Caco-2 (cell line): ENCODE measurements around the gene N4BP2. TPM values are rescaled to one million over a fixed set of nuclear protein-coding genes. Genes with fewer than 3 reads are reported as not detected.
A peak's percentile ranks its signal among the peaks of the same experiment; 100 is the strongest.

Experiments used
- BruUV-seq: library from RNA; stranded (reverse); fragments of 400-500 nt; replicated peaks from 2 replicates; lab custom pipeline; 2021; lab: Mats Ljungman, UMichigan
- CTCF ChIA-PET: fragments of 300-600 bp; sonication (Branson Sonifier 250); formaldehyde crosslinking; loops from one replicate; lab custom pipeline; 2022; ENCODE audit warnings: antibody characterized with exemption; lab: Charles Lee
- POLR2A ChIA-PET: fragments of 300-600 bp; sonication (Branson Sonifier 250); formaldehyde crosslinking; loops from one replicate; lab custom pipeline; 2022; ENCODE audit warnings: antibody characterized with exemption; lab: Charles Lee
- DNase-seq, 2 experiments: peaks; one replicate each; pipeline versions ENCODE4 v3.0.0 to v3.0.0-alpha.2; 2020 to 2022
- H3K27me3 ChIP-seq: replicated peaks from 2 replicates; pipeline ENCODE4 v1.6.0; 2011; ENCODE audit warnings: low read length; ENCODE audit not compliant: control insufficient read depth, insufficient read depth
- H3K36me3 ChIP-seq: 2 replicates; pipeline ENCODE4 v1.5.1; 2011; ENCODE audit warnings: low read length; ENCODE audit not compliant: control insufficient read depth, insufficient read depth
- H3K4me1 ChIP-seq: fragments of 250-450 bp; sonication (Bioruptor Pico); 2 replicates; pipeline ENCODE4 v1.5.1; 2020; ENCODE audit warnings: mild to moderate bottlenecking
- H3K4me3 ChIP-seq: 2 replicates; pipeline ENCODE4 v1.5.1; 2011; ENCODE audit warnings: low read depth, mild to moderate bottlenecking, control low read depth, low read length
- H3K9me3 ChIP-seq: fragments of 250-450 bp; sonication (Bioruptor Pico); 2 replicates; pipeline ENCODE4 v1.5.1; 2020; ENCODE audit warnings: mild to moderate bottlenecking, moderate library complexity
- H3K27ac Mint-ChIP-seq: one replicate; pipeline ENCODE4 v1.8.0; 2022; ENCODE audit warnings: mixed read lengths; ENCODE audit not compliant: unreplicated experiment
- H3K27me3 Mint-ChIP-seq: one replicate; pipeline ENCODE4 v1.8.0; 2022; ENCODE audit warnings: mixed read lengths; ENCODE audit not compliant: insufficient read depth, unreplicated experiment
- H3K36me3 Mint-ChIP-seq: one replicate; pipeline ENCODE4 v1.8.0; 2022; ENCODE audit warnings: mild to moderate bottlenecking, mixed read lengths; ENCODE audit not compliant: insufficient read depth, unreplicated experiment
- H3K4me1 Mint-ChIP-seq: one replicate; pipeline ENCODE4 v1.8.0; 2022; ENCODE audit warnings: low read depth, mixed read lengths; ENCODE audit not compliant: unreplicated experiment
- H3K4me3 Mint-ChIP-seq: one replicate; pipeline ENCODE4 v1.8.0; 2022; ENCODE audit warnings: mild to moderate bottlenecking, moderate library complexity, mixed read lengths; ENCODE audit not compliant: unreplicated experiment
- H3K9me3 Mint-ChIP-seq: one replicate; pipeline ENCODE4 v1.8.0; 2022; ENCODE audit warnings: mixed read lengths; ENCODE audit not compliant: unreplicated experiment
- CTCF ChIP-seq, 2 experiments: fragments of 200-600 bp in 1 of 2; IDR thresholded peaks; 1 replicate in 1 of 2; 2 replicates in 1 of 2; pipeline versions ENCODE4 v1.5.1 to v1.8.0; 2011 to 2022; ENCODE audit warnings: antibody characterized with exemption in 1 of 2, control low read depth in 1 of 2, inconsistent platforms in 1 of 2, low read depth in 1 of 2, low read length in 1 of 2, mild to moderate bottlenecking in 1 of 2, moderate library complexity in 1 of 2; ENCODE audit not compliant: insufficient read depth in 1 of 2, severe bottlenecking in 1 of 2, unreplicated experiment in 1 of 2
- intact Hi-C: fragments of 100-400 bp; cut with micrococcal nuclease; formaldehyde crosslinking; loops from one replicate; pipeline ENCODE4 v1.10.0; 2022; ENCODE audit not compliant: unreplicated experiment
- total RNA-seq: library from RNA; stranded (reverse); gene quantifications from 2 replicates; pipeline ENCODE4 v1.2.3, GENCODE V29; 2022

N4BP2 gene
- total RNA-seq, 1 experiment from 2014 or later = 28.7 TPM

- Mint-ChIP-seq H3K4me1 (peaks cover 3% of the 10 kb centered on the region), H3K4me3 (no peak overlapping the region), H3K36me3 (peaks cover 23% of the 10 kb centered on the region), H3K27ac (no peak overlapping the region), H3K9me3 (no peaks in the 10 kb centered on the region), H3K27me3 (no peaks in the 10 kb centered on the region)
- H3K4me3 ChIP-seq = no peak overlapping the region
- H3K9me3 ChIP-seq = no peaks in the 10 kb centered on the region
- intact Hi-C loops = no loop called here
- POLR2A ChIA-PET = no interaction called here
- no TSS peak for BruUV-seq
- H3K36me3 ChIP-seq = no peaks in the 10 kb centered on the region
- peaks cover 5% of the 10 kb centered on the region; the same call in 1 of the 2 replicates for H3K4me1 ChIP-seq
- no peak for DNase-seq
- no peaks in the 10 kb centered on the region for H3K27me3 ChIP-seq
- CTCF ChIA-PET = no interaction called here
- TF ChIP-seq CTCF (IDR thresholded peaks at IDR 0.05; ENCODE audit: insufficient read depth in 1 of 2, low read depth in 1 of 2, low read length in 1 of 2, severe bottlenecking in 1 of 2, unreplicated experiment in 1 of 2) = no peak
These were observed 3.5 kb upstream of the N4BP2 start for GRCh38 chr4:40053161-40053560.

GRCh38 chr4:40055511-40055862, 1.2 kb upstream of the N4BP2 start:
- CTCF ChIA-PET = interaction anchor here (0.9 to 1.0 kb wide), 2 partner anchors 9 to 358 kb away, joined by 5 to 8 read pairs; partner anchors contain the start of gene UBE2K
- Mint-ChIP-seq H3K27ac (peak overlapping the region; percentile 93), H3K9me3 (no peaks in the 10 kb centered on the region), H3K4me1 (peaks cover 13% of the 10 kb centered on the region), H3K27me3 (no peaks in the 10 kb centered on the region), H3K36me3 (peaks cover 34% of the 10 kb centered on the region), H3K4me3 (peak overlapping the region; percentile 92)
- no peak for TF ChIP-seq CTCF (IDR thresholded peaks at IDR 0.05; ENCODE audit: insufficient read depth in 1 of 2, low read depth in 1 of 2, low read length in 1 of 2, severe bottlenecking in 1 of 2, unreplicated experiment in 1 of 2)
- peak overlapping the region; percentile 74 for H3K4me3 ChIP-seq
- H3K27me3 ChIP-seq = no peaks in the 10 kb centered on the region
- DNase-seq = no peak
- intact Hi-C loops = loop anchor here (1.0 to 5.0 kb wide), 3 partner anchors 9 to 358 kb away; partner anchors contain the start of gene UBE2K
- POLR2A ChIA-PET = interaction anchor here (0.6 to 1.7 kb wide), 6 partner anchors 9 to 689 kb away, joined by 3 to 17 read pairs (median 4); partner anchors contain the start of genes RFC1 and UBE2K
- no peaks in the 10 kb centered on the region for H3K9me3 ChIP-seq
- TSS peak; percentile 68 for BruUV-seq
- H3K4me1 ChIP-seq = peaks cover 5% of the 10 kb centered on the region; the same call in 1 of the 2 replicates
- H3K36me3 ChIP-seq = no peaks in the 10 kb centered on the region

- Mint-ChIP-seq H3K27me3 (no peaks in the 10 kb centered on the region), H3K4me3 (peak overlapping the region; percentile 92), H3K4me1 (peaks cover 13% of the 10 kb centered on the region), H3K36me3 (peaks cover 34% of the 10 kb centered on the region), H3K27ac (peak overlapping the region; percentile 93), H3K9me3 (no peaks in the 10 kb centered on the region)
- BruUV-seq = no TSS peak
- intact Hi-C loops = loop anchor here (1.0 to 5.0 kb wide), 4 partner anchors 10 to 359 kb away; partner anchors contain the start of genes PDS5A and UBE2K
- H3K4me1 ChIP-seq = peaks cover 5% of the 10 kb centered on the region; the same call in 1 of the 2 replicates
- CTCF ChIA-PET = interaction anchor here (0.7 to 1.5 kb wide), 7 partner anchors 10 to 587 kb away, joined by 3 to 8 read pairs (median 5); partner anchors contain the start of gene UBE2K
- POLR2A ChIA-PET = interaction anchor here (0.6 to 1.7 kb wide), 11 partner anchors 9 to 1012 kb away, joined by 3 to 17 read pairs (median 4); partner anchors contain the start of genes RFC1, UBE2K and UGDH
- no peaks in the 10 kb centered on the region for H3K36me3 ChIP-seq
- peak overlapping the region; percentile 74 for H3K4me3 ChIP-seq
- H3K9me3 ChIP-seq = no peaks in the 10 kb centered on the region
- DNase-seq = peak; percentile 78 to 79
- no peak for TF ChIP-seq CTCF (IDR thresholded peaks at IDR 0.05; ENCODE audit: insufficient read depth in 1 of 2, low read depth in 1 of 2, low read length in 1 of 2, severe bottlenecking in 1 of 2, unreplicated experiment in 1 of 2)
- H3K27me3 ChIP-seq = no peaks in the 10 kb centered on the region
These were observed 561 bp upstream of the N4BP2 start for GRCh38 chr4:40055863-40056715.
